GM23338 (cell line): Measurements from ENCODE around the gene PFKP. TPM values are rescaled to one million over a fixed set of nuclear protein-coding genes. Genes with fewer than 3 reads are reported as not detected.

Experiments
- ATAC-seq: fragments of 200-7000 bp; cut with Tn5 transposase; 3 replicates; pipeline ENCODE4 v1.9.1; 2020
- DNase-seq: peaks from one replicate; pipeline ENCODE4 v3.0.0-alpha.2; 2015; ENCODE audit warnings: low spot score
- H2AFZ ChIP-seq: fragments of 200-600 bp; sonication (generic); 2 replicates; pipeline ENCODE4 v1.8.0; 2016; ENCODE audit warnings: antibody characterized with exemption, mild to moderate bottlenecking, moderate library complexity
- H3F3A ChIP-seq: fragments of 200-600 bp; sonication (generic); replicated peaks from 2 replicates; pipeline ENCODE4 v1.8.0; 2017; ENCODE audit warnings: antibody characterized with exemption, mixed run types, low read depth
- H3K27ac ChIP-seq: fragments of 200-600 bp; sonication (generic); 2 replicates; pipeline ENCODE4 v1.6.1; 2016; ENCODE audit warnings: low read depth
- H3K27me3 ChIP-seq: fragments of 200-600 bp; sonication (generic); 2 replicates; pipeline ENCODE4 v1.8.0; 2016; ENCODE audit warnings: mild to moderate bottlenecking, mixed run types, moderate library complexity; ENCODE audit not compliant: insufficient read depth
- H3K36me3 ChIP-seq: fragments of 200-600 bp; sonication (generic); 2 replicates; pipeline ENCODE4 v1.8.0; 2016; ENCODE audit warnings: mild to moderate bottlenecking; ENCODE audit not compliant: insufficient read depth
- H3K4me1 ChIP-seq: fragments of 200-600 bp; sonication (generic); 2 replicates; pipeline ENCODE4 v1.8.0; 2016; ENCODE audit warnings: mild to moderate bottlenecking, moderate library complexity; ENCODE audit not compliant: insufficient read depth
- H3K4me2 ChIP-seq: fragments of 200-600 bp; sonication (generic); 2 replicates; pipeline ENCODE4 v1.7.1; 2017; ENCODE audit warnings: mixed run types
- H3K4me3 ChIP-seq: fragments of 200-600 bp; sonication (generic); 2 replicates; pipeline ENCODE4 v1.6.1; 2016; ENCODE audit warnings: mixed run types
- H3K79me2 ChIP-seq: fragments of 200-600 bp; sonication (generic); replicated peaks from 2 replicates; pipeline ENCODE4 v1.8.0; 2017; ENCODE audit warnings: mild to moderate bottlenecking; ENCODE audit not compliant: insufficient read depth
- H3K9me2 ChIP-seq: fragments of 200-600 bp; sonication (generic); 2 replicates; pipeline ENCODE4 v1.8.0; 2017; ENCODE audit not compliant: insufficient read depth
- H4K20me1 ChIP-seq: fragments of 200-600 bp; sonication (generic); replicated peaks from 2 replicates; pipeline ENCODE4 v1.8.0; 2017; ENCODE audit warnings: mild to moderate bottlenecking; ENCODE audit not compliant: insufficient read depth
- H3K27ac Mint-ChIP-seq: 2 replicates; pipeline ENCODE4 v1.8.0; 2020; ENCODE audit warnings: inconsistent platforms, mild to moderate bottlenecking, moderate library complexity, mixed read lengths
- H3K27me3 Mint-ChIP-seq: 3 replicates; pipeline ENCODE4 v1.8.0; 2022; ENCODE audit warnings: low read depth, mild to moderate bottlenecking, moderate library complexity, mixed read lengths, inconsistent platforms; ENCODE audit not compliant: insufficient read depth, poor library complexity
- H3K36me3 Mint-ChIP-seq: 3 replicates; pipeline ENCODE4 v1.8.0; 2021; ENCODE audit warnings: low read depth, mild to moderate bottlenecking, inconsistent platforms, moderate library complexity, mixed read lengths
- H3K4me1 Mint-ChIP-seq: 3 replicates; pipeline ENCODE4 v1.8.0; 2020; ENCODE audit warnings: mild to moderate bottlenecking, inconsistent platforms, mixed read lengths
- H3K4me3 Mint-ChIP-seq: 3 replicates; pipeline ENCODE4 v1.8.0; 2021; ENCODE audit warnings: moderate library complexity, mild to moderate bottlenecking, inconsistent platforms, mixed read lengths
- H3K9me3 Mint-ChIP-seq: 3 replicates; pipeline ENCODE4 v1.8.0; 2020; ENCODE audit warnings: moderate library complexity, mild to moderate bottlenecking, inconsistent platforms, mixed read lengths
- CREB1 ChIP-seq: fragments of 250-450 bp; sonication (Bioruptor Pico); IDR thresholded peaks from 2 replicates; pipeline ENCODE4 v1.5.0; 2020; ENCODE audit warnings: low read depth, mild to moderate bottlenecking, moderate library complexity
- EZH2 ChIP-seq: fragments of 200-600 bp; sonication (generic); IDR thresholded peaks from one replicate; pipeline ENCODE4 v1.8.0; 2017; ENCODE audit warnings: antibody characterized with exemption, mild to moderate bottlenecking, low read depth; ENCODE audit not compliant: unreplicated experiment
- EZH2phosphoT487 ChIP-seq: fragments of 200-600 bp; sonication (generic); IDR thresholded peaks from one replicate; pipeline ENCODE4 v1.8.1; 2018; ENCODE audit warnings: antibody characterized with exemption; ENCODE audit not compliant: unreplicated experiment
- JUNB ChIP-seq: IDR thresholded peaks from one replicate; pipeline ENCODE4 v1.6.1; 2016; ENCODE audit warnings: antibody characterized with exemption; ENCODE audit not compliant: unreplicated experiment
- NANOG ChIP-seq: IDR thresholded peaks from 2 replicates; pipeline ENCODE4 v1.6.1; 2016; ENCODE audit warnings: antibody characterized with exemption, borderline replicate concordance
- POLR2AphosphoS5 ChIP-seq: IDR thresholded peaks from 2 replicates; pipeline ENCODE4 v1.6.1; 2016; ENCODE audit warnings: antibody characterized with exemption, low read depth
- STAT1 ChIP-seq: IDR thresholded peaks from one replicate; pipeline ENCODE4 v1.6.1; 2016; ENCODE audit warnings: antibody characterized with exemption; ENCODE audit not compliant: unreplicated experiment
- ZNF114 ChIP-seq: fragments of 250-450 bp; sonication (Bioruptor Pico); IDR thresholded peaks from 2 replicates; pipeline ENCODE4 v1.5.0; 2020; ENCODE audit warnings: mild to moderate bottlenecking, moderate library complexity
- ZNF331 ChIP-seq: fragments of 250-450 bp; sonication (Bioruptor Pico); IDR thresholded peaks from 2 replicates; pipeline ENCODE4 v1.5.0; 2020; ENCODE audit warnings: low read depth, mild to moderate bottlenecking, moderate library complexity
- polyA plus RNA-seq: library from polyadenylated mRNA; unstranded; fragments of >200 nt; fragmentation: Nextera tagmentation; extraction: Ambion mirVana; gene quantifications from 2 replicates; pipeline ENCODE4 v1.2.1, GENCODE V29; 2016
- total RNA-seq: library from RNA; depleted of rRNA; stranded (reverse); fragments of >200 nt; shearing (Covaris generic); gene quantifications from 2 replicates; pipeline ENCODE4 v1.2.3, GENCODE V29; 2014
- TF ChIP-seq, protein P1 (sequence below): IDR thresholded peaks from 2 replicates; pipeline ENCODE4 v1.6.1; 2016; ENCODE audit warnings: antibody characterized with exemption
- TF ChIP-seq, protein P2 (sequence below), 2 experiments: fragments of 200-600 bp in 1 of 2; sonication (generic) in 1 of 2; conservative IDR thresholded peaks; 2 replicates each; pipeline versions ENCODE4 v1.5.1 to v1.6.1; 2016 to 2017; ENCODE audit warnings: antibody characterized with exemption in 2 of 2, low read depth in 2 of 2, mild to moderate bottlenecking in 2 of 2, moderate library complexity in 1 of 2
- TF ChIP-seq, protein P3 (sequence below): IDR thresholded peaks from one replicate; pipeline ENCODE4 v1.6.1; 2018; ENCODE audit warnings: antibody characterized with exemption; ENCODE audit not compliant: unreplicated experiment
- TF ChIP-seq, protein P4 (sequence below): fragments of 250-450 bp; sonication (Bioruptor Pico); IDR thresholded peaks from 2 replicates; pipeline ENCODE4 v1.5.0; 2020; ENCODE audit warnings: mild to moderate bottlenecking, moderate library complexity

The PFKP gene
- total and polyA plus RNA-seq, 2 experiments from 2014 or later: 56.3 to 120 TPM

DNA sequence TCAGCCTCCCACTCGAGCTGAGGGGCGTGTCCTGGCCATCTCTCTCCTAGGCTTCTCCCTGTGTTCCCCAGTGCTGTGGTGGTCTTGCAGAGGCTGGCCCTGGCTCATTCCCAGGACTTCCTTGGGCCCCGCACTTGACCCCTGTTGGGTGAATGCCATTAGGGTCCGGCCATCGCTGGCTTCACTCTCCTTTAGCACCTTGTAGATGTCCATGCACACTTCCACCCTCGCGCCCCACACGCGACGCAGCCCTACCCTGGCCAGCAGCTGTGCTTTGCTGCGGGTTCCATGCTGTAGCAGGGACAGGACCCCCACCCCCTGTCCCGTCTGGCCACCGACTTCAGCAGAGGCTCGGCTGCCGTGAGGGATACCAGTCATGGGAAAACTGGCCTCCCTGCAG lies 58.9 kb downstream of the PFKP start:
- no peak for ATAC-seq
- Histone ChIP-seq H3K4me2 (no peak overlapping the region), H3K4me3 (no peak overlapping the region), H3K36me3 (peaks cover 5% of the 10 kb centered on the region; the same call in 1 of the 2 replicates), H3K27me3 (no peaks in the 10 kb centered on the region), H3K79me2 (no peaks in the 10 kb centered on the region), H3K27ac (no peak overlapping the region), H2AFZ (no peak overlapping the region), H3F3A (no peaks in the 10 kb centered on the region), H3K4me1 (no peaks in the 10 kb centered on the region), H3K9me2 (no peaks in the 10 kb centered on the region), H4K20me1 (no peaks in the 10 kb centered on the region)
- Mint-ChIP-seq H3K27ac (peak overlapping the region; percentile 52), H3K9me3 (no peaks in the 10 kb centered on the region), H3K27me3 (peaks cover 14% of the 10 kb centered on the region), H3K4me1 (no peaks in the 10 kb centered on the region), H3K4me3 (no peak overlapping the region), H3K36me3 (peaks cover 51% of the 10 kb centered on the region)
- TF ChIP-seq POLR2AphosphoS5: no peak
- TF ChIP-seq CREB1: no peak
- no peak for TF ChIP-seq ZNF114 (CRISPR knock-in tag)
- TF ChIP-seq EZH2phosphoT487: no peak
- no peak for TF ChIP-seq ZNF331 (CRISPR knock-in tag)
- no peak for TF ChIP-seq EZH2
- no peak for TF ChIP-seq JUNB
- TF ChIP-seq, protein P1, sequence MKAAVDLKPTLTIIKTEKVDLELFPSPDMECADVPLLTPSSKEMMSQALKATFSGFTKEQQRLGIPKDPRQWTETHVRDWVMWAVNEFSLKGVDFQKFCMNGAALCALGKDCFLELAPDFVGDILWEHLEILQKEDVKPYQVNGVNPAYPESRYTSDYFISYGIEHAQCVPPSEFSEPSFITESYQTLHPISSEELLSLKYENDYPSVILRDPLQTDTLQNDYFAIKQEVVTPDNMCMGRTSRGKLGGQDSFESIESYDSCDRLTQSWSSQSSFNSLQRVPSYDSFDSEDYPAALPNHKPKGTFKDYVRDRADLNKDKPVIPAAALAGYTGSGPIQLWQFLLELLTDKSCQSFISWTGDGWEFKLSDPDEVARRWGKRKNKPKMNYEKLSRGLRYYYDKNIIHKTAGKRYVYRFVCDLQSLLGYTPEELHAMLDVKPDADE: no peak
- TF ChIP-seq NANOG: no peak
- TF ChIP-seq, protein P2, sequence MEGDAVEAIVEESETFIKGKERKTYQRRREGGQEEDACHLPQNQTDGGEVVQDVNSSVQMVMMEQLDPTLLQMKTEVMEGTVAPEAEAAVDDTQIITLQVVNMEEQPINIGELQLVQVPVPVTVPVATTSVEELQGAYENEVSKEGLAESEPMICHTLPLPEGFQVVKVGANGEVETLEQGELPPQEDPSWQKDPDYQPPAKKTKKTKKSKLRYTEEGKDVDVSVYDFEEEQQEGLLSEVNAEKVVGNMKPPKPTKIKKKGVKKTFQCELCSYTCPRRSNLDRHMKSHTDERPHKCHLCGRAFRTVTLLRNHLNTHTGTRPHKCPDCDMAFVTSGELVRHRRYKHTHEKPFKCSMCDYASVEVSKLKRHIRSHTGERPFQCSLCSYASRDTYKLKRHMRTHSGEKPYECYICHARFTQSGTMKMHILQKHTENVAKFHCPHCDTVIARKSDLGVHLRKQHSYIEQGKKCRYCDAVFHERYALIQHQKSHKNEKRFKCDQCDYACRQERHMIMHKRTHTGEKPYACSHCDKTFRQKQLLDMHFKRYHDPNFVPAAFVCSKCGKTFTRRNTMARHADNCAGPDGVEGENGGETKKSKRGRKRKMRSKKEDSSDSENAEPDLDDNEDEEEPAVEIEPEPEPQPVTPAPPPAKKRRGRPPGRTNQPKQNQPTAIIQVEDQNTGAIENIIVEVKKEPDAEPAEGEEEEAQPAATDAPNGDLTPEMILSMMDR (conservative IDR thresholded peaks at IDR 0.05; ENCODE audit: low read depth in 2 of 2): no peak
- TF ChIP-seq STAT1: no peak
- TF ChIP-seq, protein P3, sequence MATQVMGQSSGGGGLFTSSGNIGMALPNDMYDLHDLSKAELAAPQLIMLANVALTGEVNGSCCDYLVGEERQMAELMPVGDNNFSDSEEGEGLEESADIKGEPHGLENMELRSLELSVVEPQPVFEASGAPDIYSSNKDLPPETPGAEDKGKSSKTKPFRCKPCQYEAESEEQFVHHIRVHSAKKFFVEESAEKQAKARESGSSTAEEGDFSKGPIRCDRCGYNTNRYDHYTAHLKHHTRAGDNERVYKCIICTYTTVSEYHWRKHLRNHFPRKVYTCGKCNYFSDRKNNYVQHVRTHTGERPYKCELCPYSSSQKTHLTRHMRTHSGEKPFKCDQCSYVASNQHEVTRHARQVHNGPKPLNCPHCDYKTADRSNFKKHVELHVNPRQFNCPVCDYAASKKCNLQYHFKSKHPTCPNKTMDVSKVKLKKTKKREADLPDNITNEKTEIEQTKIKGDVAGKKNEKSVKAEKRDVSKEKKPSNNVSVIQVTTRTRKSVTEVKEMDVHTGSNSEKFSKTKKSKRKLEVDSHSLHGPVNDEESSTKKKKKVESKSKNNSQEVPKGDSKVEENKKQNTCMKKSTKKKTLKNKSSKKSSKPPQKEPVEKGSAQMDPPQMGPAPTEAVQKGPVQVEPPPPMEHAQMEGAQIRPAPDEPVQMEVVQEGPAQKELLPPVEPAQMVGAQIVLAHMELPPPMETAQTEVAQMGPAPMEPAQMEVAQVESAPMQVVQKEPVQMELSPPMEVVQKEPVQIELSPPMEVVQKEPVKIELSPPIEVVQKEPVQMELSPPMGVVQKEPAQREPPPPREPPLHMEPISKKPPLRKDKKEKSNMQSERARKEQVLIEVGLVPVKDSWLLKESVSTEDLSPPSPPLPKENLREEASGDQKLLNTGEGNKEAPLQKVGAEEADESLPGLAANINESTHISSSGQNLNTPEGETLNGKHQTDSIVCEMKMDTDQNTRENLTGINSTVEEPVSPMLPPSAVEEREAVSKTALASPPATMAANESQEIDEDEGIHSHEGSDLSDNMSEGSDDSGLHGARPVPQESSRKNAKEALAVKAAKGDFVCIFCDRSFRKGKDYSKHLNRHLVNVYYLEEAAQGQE: no peak
- TF ChIP-seq, protein P4, sequence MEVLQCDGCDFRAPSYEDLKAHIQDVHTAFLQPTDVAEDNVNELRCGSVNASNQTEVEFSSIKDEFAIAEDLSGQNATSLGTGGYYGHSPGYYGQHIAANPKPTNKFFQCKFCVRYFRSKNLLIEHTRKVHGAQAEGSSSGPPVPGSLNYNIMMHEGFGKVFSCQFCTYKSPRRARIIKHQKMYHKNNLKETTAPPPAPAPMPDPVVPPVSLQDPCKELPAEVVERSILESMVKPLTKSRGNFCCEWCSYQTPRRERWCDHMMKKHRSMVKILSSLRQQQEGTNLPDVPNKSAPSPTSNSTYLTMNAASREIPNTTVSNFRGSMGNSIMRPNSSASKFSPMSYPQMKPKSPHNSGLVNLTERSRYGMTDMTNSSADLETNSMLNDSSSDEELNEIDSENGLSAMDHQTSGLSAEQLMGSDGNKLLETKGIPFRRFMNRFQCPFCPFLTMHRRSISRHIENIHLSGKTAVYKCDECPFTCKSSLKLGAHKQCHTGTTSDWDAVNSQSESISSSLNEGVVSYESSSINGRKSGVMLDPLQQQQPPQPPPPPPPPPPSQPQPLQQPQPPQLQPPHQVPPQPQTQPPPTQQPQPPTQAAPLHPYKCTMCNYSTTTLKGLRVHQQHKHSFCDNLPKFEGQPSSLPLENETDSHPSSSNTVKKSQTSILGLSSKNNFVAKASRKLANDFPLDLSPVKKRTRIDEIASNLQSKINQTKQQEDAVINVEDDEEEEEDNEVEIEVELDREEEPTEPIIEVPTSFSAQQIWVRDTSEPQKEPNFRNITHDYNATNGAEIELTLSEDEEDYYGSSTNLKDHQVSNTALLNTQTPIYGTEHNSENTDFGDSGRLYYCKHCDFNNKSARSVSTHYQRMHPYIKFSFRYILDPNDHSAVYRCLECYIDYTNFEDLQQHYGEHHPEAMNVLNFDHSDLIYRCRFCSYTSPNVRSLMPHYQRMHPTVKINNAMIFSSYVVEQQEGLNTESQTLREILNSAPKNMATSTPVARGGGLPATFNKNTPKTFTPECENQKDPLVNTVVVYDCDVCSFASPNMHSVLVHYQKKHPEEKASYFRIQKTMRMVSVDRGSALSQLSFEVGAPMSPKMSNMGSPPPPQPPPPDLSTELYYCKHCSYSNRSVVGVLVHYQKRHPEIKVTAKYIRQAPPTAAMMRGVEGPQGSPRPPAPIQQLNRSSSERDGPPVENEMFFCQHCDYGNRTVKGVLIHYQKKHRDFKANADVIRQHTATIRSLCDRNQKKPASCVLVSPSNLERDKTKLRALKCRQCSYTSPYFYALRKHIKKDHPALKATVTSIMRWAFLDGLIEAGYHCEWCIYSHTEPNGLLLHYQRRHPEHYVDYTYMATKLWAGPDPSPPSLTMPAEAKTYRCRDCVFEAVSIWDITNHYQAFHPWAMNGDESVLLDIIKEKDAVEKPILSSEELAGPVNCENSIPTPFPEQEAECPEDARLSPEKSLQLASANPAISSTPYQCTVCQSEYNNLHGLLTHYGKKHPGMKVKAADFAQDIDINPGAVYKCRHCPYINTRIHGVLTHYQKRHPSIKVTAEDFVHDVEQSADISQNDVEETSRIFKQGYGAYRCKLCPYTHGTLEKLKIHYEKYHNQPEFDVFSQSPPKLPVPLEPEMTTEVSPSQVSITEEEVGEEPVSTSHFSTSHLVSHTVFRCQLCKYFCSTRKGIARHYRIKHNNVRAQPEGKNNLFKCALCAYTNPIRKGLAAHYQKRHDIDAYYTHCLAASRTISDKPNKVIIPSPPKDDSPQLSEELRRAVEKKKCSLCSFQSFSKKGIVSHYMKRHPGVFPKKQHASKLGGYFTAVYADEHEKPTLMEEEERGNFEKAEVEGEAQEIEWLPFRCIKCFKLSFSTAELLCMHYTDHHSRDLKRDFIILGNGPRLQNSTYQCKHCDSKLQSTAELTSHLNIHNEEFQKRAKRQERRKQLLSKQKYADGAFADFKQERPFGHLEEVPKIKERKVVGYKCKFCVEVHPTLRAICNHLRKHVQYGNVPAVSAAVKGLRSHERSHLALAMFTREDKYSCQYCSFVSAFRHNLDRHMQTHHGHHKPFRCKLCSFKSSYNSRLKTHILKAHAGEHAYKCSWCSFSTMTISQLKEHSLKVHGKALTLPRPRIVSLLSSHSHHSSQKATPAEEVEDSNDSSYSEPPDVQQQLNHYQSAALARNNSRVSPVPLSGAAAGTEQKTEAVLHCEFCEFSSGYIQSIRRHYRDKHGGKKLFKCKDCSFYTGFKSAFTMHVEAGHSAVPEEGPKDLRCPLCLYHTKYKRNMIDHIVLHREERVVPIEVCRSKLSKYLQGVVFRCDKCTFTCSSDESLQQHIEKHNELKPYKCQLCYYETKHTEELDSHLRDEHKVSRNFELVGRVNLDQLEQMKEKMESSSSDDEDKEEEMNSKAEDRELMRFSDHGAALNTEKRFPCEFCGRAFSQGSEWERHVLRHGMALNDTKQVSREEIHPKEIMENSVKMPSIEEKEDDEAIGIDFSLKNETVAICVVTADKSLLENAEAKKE (CRISPR knock-in tag): no peak
- DNase-seq: no peak
